Endothelial cell of umbilical vein (primary cell): ENCODE measurements around the gene TTC9B. TPM values are rescaled to one million over a fixed set of nuclear protein-coding genes. Genes with fewer than 3 reads are reported as not detected.

Experiments
- BruUV-seq: library from RNA; stranded (reverse); fragments of 400-500 nt; replicated peaks from 2 replicates; lab custom pipeline; 2021; lab: Mats Ljungman, UMichigan
- CTCF ChIA-PET: fragments of 300-600, 350-600 bp; sonication (Branson Sonifier 250); formaldehyde crosslinking; loops from one replicate; lab custom pipeline; 2021; ENCODE audit warnings: antibody characterized with exemption, inconsistent platforms; lab: Charles Lee
- POLR2A ChIA-PET: fragments of 300-600, 350-600 bp; sonication (Branson Sonifier 250); formaldehyde crosslinking; loops from one replicate; lab custom pipeline; 2021; ENCODE audit warnings: antibody characterized with exemption, inconsistent platforms; lab: Charles Lee
- DNase-seq: peaks from one replicate; pipeline ENCODE4 v3.0.0-alpha.2; 2011; ENCODE audit warnings: low read depth, low spot score
- FAIRE-seq: peaks from 2 replicates; lab custom pipeline; 2011; peaks lifted over from hg19 to GRCh38; lab: Jason Lieb, UNC
- H2AFZ ChIP-seq: 2 replicates; pipeline ENCODE4 v1.6.0; 2012; ENCODE audit warnings: low read depth, low read length, control low read depth, inconsistent platforms
- H3K27ac ChIP-seq: 2 replicates; pipeline ENCODE4 v1.5.1; 2011; ENCODE audit warnings: low read depth, mild to moderate bottlenecking, control low read depth, low read length, moderate library complexity; ENCODE audit not compliant: insufficient read depth
- H3K27me3 ChIP-seq, 2 experiments: 2 replicates each; pipeline versions ENCODE4 v1.6.0 to v1.6.1; 2011; ENCODE audit warnings: low read length in 2 of 2, mixed read lengths in 1 of 2; ENCODE audit not compliant: control insufficient read depth in 2 of 2, insufficient read depth in 2 of 2
- H3K36me3 ChIP-seq, 2 experiments: 2 replicates in 1 of 2; 3 replicates in 1 of 2; pipeline ENCODE4 v1.5.1; 2011; ENCODE audit warnings: low read length in 2 of 2, mild to moderate bottlenecking in 1 of 2, moderate library complexity in 1 of 2; ENCODE audit not compliant: control insufficient read depth in 2 of 2, insufficient read depth in 2 of 2; ENCODE audit errors: extremely low read depth in 1 of 2
- H3K4me1 ChIP-seq: 3 replicates; pipeline ENCODE4 v1.5.1; 2011; ENCODE audit warnings: mild to moderate bottlenecking, low read length; ENCODE audit not compliant: control insufficient read depth, insufficient read depth; ENCODE audit errors: extremely low read depth
- H3K4me2 ChIP-seq: 2 replicates; pipeline ENCODE4 v1.6.1; 2011; ENCODE audit warnings: low read length, control low read depth, mixed read lengths; ENCODE audit not compliant: insufficient read depth
- H3K4me3 ChIP-seq, 3 experiments: fragments of 200-600 bp in 1 of 3; sonication (generic), shearing (Covaris generic) in 1 of 3; replicated peaks in 1 of 3; 2 replicates each; pipeline ENCODE4 v1.5.1; 2011 to 2016; ENCODE audit warnings: control low read depth in 3 of 3, low read length in 3 of 3, mild to moderate bottlenecking in 2 of 3, inconsistent platforms in 1 of 3, low read depth in 1 of 3, moderate library complexity in 1 of 3; ENCODE audit not compliant: insufficient read depth in 1 of 3
- H3K79me2 ChIP-seq: 2 replicates; pipeline ENCODE4 v1.6.0; 2012; ENCODE audit warnings: low read length, inconsistent platforms; ENCODE audit not compliant: control insufficient read depth, insufficient read depth
- H3K9ac ChIP-seq: replicated peaks from 2 replicates; pipeline ENCODE3; 2011; ENCODE audit warnings: low read length, control low read depth; ENCODE audit not compliant: insufficient read depth; ENCODE audit errors: extremely low read depth
- H3K9me1 ChIP-seq: replicated peaks from 3 replicates; pipeline ENCODE4 v1.6.0; 2011; ENCODE audit warnings: mild to moderate bottlenecking, low read length; ENCODE audit not compliant: control insufficient read depth, insufficient read depth; ENCODE audit errors: extremely low read depth
- H3K9me3 ChIP-seq: replicated peaks from 2 replicates; pipeline ENCODE4 v1.5.1; 2012; ENCODE audit warnings: low read length, inconsistent platforms; ENCODE audit not compliant: control insufficient read depth, insufficient read depth
- H4K20me1 ChIP-seq: replicated peaks from 2 replicates; pipeline ENCODE3; 2011; ENCODE audit warnings: mild to moderate bottlenecking, low read length; ENCODE audit not compliant: control insufficient read depth, insufficient read depth; ENCODE audit errors: extremely low read depth
- EZH2 ChIP-seq: IDR thresholded peaks from 2 replicates; pipeline ENCODE4 v1.6.1; 2012; ENCODE audit warnings: borderline replicate concordance, low read depth, mild to moderate bottlenecking, moderate library complexity, low read length, inconsistent platforms; ENCODE audit not compliant: severe bottlenecking
- FOS ChIP-seq: IDR thresholded peaks from 2 replicates; pipeline ENCODE4 v1.6.1; 2011; ENCODE audit warnings: mild to moderate bottlenecking, low read length, moderate library complexity, borderline replicate concordance; ENCODE audit not compliant: insufficient read depth
- GATA2 ChIP-seq: IDR thresholded peaks from 2 replicates; pipeline ENCODE4 v1.7.0; 2011; ENCODE audit warnings: low read depth, mild to moderate bottlenecking, moderate library complexity, mixed read lengths, low read length; ENCODE audit not compliant: insufficient read length, insufficient read depth
- MAX ChIP-seq: IDR thresholded peaks from 2 replicates; pipeline ENCODE4 v1.6.1; 2011; ENCODE audit not compliant: insufficient read depth, insufficient read length
- MYC ChIP-seq: IDR thresholded peaks from one replicate; pipeline ENCODE4 v1.6.1; 2011; ENCODE audit warnings: mild to moderate bottlenecking, low read depth, low read length
- POLR2A ChIP-seq: IDR thresholded peaks from 2 replicates; pipeline ENCODE4 v1.6.1; 2012; ENCODE audit warnings: low read depth, mild to moderate bottlenecking, control low read depth, low read length
- POLR2AphosphoS5 ChIP-seq: IDR thresholded peaks from 2 replicates; pipeline ENCODE4 v1.6.1; 2012; ENCODE audit warnings: low read depth, mild to moderate bottlenecking, control low read depth, low read length, moderate library complexity; ENCODE audit not compliant: insufficient read depth
- dilution Hi-C: fragments of 300-500 bp; cut with MboI; formaldehyde crosslinking; loops from one replicate; pipeline ENCODE4 v1.15.0; 2019; ENCODE audit warnings: low sequenced_read_pairs; ENCODE audit not compliant: extremely low pct_ligation_motif_present
- intact Hi-C: fragments of 100-400 bp; cut with micrococcal nuclease; formaldehyde crosslinking; loops from one replicate; pipeline ENCODE4 v1.10.0; 2022
- polyA plus RNA-seq, 4 experiments: library from polyadenylated mRNA; depleted of rRNA in 3 of 4; stranded (reverse) in 3 of 4; unstranded in 1 of 4; fragments of >200 nt; gene quantifications; 2 replicates each; pipeline versions ENCODE4 v1.2.1 to v1.2.3, GENCODE V29; 2011 to 2012; ENCODE audit warnings: missing spikeins in 1 of 4
- total RNA-seq: library from RNA; stranded (reverse); gene quantifications from 2 replicates; pipeline ENCODE4 v1.2.3, GENCODE V29; 2021

TTC9B gene
- total and polyA plus RNA-seq, 2 donors (not counting 3 experiments of a cell fraction or from before 2014, with no cell fraction given), result not detected

GRCh38 chr19:40232479-40232878 is 14.3 kb upstream of the TTC9B start:
- intact Hi-C loops, result no loop called here
- H3K9ac ChIP-seq, result no peak overlapping the region
- ChIA-PET CTCF (no interaction called here), POLR2A (no interaction called here)
- H3K9me3 ChIP-seq, result no peaks in the 10 kb centered on the region
- no peak overlapping the region for H3K27ac ChIP-seq
- TF ChIP-seq FOS, result no peak
- no peak for TF ChIP-seq POLR2AphosphoS5
- TF ChIP-seq EZH2, result no peak
- TF ChIP-seq MYC, result no peak
- no peak for TF ChIP-seq POLR2A
- no peak for TF ChIP-seq GATA2
- no peak overlapping the region for H2AFZ ChIP-seq
- dilution Hi-C loops, result no loop called here
- DNase-seq (no peak), FAIRE-seq (no peak)
- no peaks in the 10 kb centered on the region for H3K9me1 ChIP-seq
- peaks cover 6% of the 10 kb centered on the region in 2 experiments for H3K27me3 ChIP-seq
- BruUV-seq, result no TSS peak
- no peaks in the 10 kb centered on the region for H3K79me2 ChIP-seq
- peaks cover 28% of the 10 kb centered on the region for H3K4me1 ChIP-seq
- H3K36me3 ChIP-seq, result peaks cover 0 to 18% of the 10 kb centered on the region in 2 experiments
- H3K4me2 ChIP-seq, result no peak overlapping the region
- H3K4me3 ChIP-seq, result no peak overlapping the region
- no peaks in the 10 kb centered on the region for H4K20me1 ChIP-seq

- CTCF ChIA-PET, result interaction anchor here (0.9 kb wide), 2 partner anchors 9 to 431 kb away, joined by 3 read pairs; no protein-coding TSS in a partner anchor
- Histone ChIP-seq H3K4me3 (no peak overlapping the region), H2AFZ (no peak overlapping the region)
Measured at GRCh38 chr19:40231544-40232424, 13.6 kb upstream of the TTC9B start.

More at GRCh38 chr19:40231544-40232424, 13.6 kb upstream of the TTC9B start:
- Histone ChIP-seq H3K4me2 (no peak overlapping the region), H3K9ac (no peak overlapping the region), H3K36me3 (peaks cover 0 to 15% of the 10 kb centered on the region in 2 experiments), H4K20me1 (no peaks in the 10 kb centered on the region), H3K27ac (no peak overlapping the region), H3K4me1 (peaks cover 28% of the 10 kb centered on the region), H3K79me2 (no peaks in the 10 kb centered on the region), H3K27me3 (peaks cover 7 to 13% of the 10 kb centered on the region in 2 experiments), H3K9me3 (no peaks in the 10 kb centered on the region), H3K9me1 (no peaks in the 10 kb centered on the region)
- intact Hi-C loops (no loop called here), dilution Hi-C loops (no loop called here)
- POLR2A ChIA-PET, result no interaction called here
- no TSS peak for BruUV-seq
- DNase-seq (no peak), FAIRE-seq (peak; percentile 4)
- TF ChIP-seq MAX, result peak; percentile 56
- no peak for TF ChIP-seq POLR2A
